Measurements from ENCODE around the gene IL12B.
A peak's percentile ranks its signal among the peaks of the same experiment; 100 is the strongest.
"Not testable (repeated sequence)": the region's sequence is repeated elsewhere in the genome, so short reads cannot be mapped to it uniquely, and the experiment has no call there.

Gene IL12B

GRCh38 chr5:159330131-159330800, at the start of gene IL12B:
IL12B (minus strand) TSS chr5:159330487; CDS start chr5:159326782, 3,705 bp downstream.
- no peak for DNase-seq (ENCODE audit: low read depth)

GRCh38 chr5:159377653-159378052, 47.4 kb upstream of the IL12B start:
- no peak for DNase-seq (ENCODE audit: low read depth)

DNA sequence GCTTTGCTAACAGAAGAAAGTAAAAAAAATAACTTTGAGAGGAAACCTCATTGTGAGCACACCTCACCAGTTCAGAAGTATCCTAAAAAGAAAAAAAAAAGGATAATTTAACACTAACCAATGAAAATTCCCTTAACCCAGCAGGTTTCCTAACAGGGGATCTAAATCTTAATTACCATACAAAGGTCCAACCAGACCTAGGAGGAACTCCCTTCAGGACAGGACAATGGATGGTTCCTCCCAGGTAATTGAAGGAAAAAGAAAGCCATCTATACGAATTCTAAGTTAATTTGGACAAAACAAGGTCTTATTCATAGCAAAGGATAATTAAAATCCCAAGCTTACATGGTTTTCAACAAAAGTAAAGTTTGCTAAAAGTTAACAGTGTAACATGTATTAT, 37.6 kb upstream of the IL12B start:
- not testable (repeated sequence) for DNase-seq (ENCODE audit: low read depth)

- DNase-seq (ENCODE audit: low read depth), result not testable (repeated sequence)
Measured at GRCh38 chr5:159366776-159367175, 36.5 kb upstream of the IL12B start.

DNA sequence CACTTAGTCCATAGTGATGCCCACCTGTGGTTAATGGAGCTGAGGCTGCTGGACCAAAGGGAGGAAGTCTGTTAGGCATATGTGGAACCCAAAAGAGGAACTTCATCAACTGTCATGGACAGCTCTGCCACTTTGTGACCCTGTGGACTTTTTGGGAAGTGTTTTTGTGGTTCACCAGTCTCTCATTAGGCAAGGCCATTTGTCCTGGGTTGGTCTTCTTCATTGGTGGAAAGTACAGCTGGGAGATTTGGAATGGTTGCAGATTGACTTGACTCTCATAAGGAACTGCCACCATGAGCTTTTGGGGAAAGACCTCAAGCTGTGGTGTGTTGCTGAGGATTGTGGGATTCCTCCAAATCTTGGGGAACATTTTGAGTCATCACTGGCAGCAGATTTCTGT, 31.9 kb upstream of the IL12B start:
- no peak for DNase-seq (ENCODE audit: low read depth)

GRCh38 chr5:159359871-159360270, 29.6 kb upstream of the IL12B start:
- DNase-seq (ENCODE audit: low read depth), result not testable (repeated sequence)

DNA sequence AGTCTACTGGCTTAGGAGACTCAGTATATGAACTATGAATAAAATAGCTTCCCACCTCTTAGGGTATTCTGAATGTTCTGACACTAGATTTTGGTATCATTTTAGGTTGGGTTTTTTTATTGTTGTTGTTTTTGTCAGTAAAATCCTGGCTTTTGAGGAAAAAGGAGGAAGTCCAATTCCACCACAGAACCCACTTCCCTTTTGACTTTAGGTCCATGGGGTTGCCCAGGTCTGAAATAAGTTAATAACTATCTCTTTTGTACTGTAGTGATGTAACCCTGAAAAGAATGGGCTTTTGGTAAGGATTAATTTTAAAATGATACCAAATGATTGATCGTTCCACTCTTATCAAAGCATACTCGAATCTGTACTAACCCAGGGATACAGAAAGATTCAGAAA, 29.1 kb upstream of the IL12B start:
- DNase-seq (ENCODE audit: low read depth), result no peak

- no peak for DNase-seq (ENCODE audit: low read depth)
Measured at GRCh38 chr5:159353661-159354252, 23.5 kb upstream of the IL12B start.

GRCh38 chr5:159350644-159351043, 20.4 kb upstream of the IL12B start:
- not testable (repeated sequence) for DNase-seq (ENCODE audit: low read depth)

- not testable (repeated sequence) for DNase-seq (ENCODE audit: low read depth)
Measured at GRCh38 chr5:159350216-159350615, 19.9 kb upstream of the IL12B start.

DNA sequence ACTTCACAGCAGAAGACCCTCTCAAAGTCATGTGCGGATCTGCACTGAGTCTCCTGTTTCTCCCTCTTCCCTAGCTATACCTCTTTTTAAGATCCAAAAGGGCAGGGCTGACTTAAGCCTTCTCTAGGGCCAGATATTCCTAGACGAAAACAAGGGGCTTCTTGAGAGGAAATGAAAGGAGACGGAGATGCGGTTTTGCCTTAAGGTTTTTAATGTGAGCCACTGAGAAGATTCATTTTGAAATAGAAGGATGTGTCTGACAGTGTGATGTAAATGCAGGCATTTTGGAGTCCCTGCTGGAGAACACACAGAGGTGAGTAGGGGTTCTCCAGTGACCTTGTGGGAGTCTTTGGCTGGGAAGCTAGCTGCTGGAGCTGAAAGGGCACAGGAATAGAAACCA, 15.6 kb upstream of the IL12B start:
- DNase-seq (ENCODE audit: low read depth), result no peak

GRCh38 chr5:159345336-159345735, 15.0 kb upstream of the IL12B start:
- no peak for DNase-seq (ENCODE audit: low read depth)

GRCh38 chr5:159343295-159344094, 13.2 kb upstream of the IL12B start:
- no peak for DNase-seq (ENCODE audit: low read depth)

GRCh38 chr5:159342840-159343239, 12.6 kb upstream of the IL12B start:
- DNase-seq (ENCODE audit: low read depth), result no peak

DNA sequence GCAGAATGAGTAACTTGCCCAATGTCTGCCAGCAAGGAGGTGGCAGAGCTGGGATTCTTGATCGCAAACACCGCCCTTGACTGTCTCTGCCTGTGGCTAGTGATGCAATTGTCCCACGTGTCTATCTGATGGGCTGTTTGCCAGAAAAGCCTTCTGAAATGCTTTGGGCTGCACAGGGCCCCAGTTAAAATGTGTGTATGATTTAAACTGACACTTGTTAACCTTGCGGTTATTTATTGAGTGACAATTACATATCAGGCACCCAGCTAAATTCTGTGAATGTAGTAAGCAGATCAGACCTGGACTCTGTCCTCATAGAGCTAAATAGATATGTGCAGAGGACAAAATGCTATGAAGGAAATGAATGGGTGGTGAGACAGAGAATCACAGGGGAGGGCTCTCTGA, 11.6 kb upstream of the IL12B start:
- DNase-seq (ENCODE audit: low read depth), result peak; percentile 49

DNA sequence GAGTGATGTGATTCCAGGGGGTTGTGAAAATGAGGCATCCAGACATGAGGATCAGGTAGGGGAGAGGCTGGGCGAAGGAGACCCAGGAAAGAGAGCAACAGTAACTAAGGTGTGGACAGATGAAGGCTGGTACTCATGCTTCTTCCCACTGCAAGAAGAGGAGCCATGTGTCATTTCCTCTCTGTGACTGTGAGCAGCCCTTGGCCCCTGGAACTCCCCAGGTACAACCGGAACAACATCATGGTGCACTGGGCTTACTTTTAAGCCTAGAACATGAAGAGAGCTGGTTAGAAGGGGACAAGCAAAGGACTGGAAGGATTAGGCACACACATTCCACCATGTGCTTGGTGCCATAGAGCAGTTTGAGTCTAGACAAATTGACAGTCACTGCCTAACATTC, 10.9 kb upstream of the IL12B start:
- DNase-seq (ENCODE audit: low read depth), result no peak

- no peak for DNase-seq (ENCODE audit: low read depth)
Measured at GRCh38 chr5:159340511-159340910, 10.2 kb upstream of the IL12B start.

GRCh38 chr5:159339460-159339859, 9.2 kb upstream of the IL12B start:
- DNase-seq (ENCODE audit: low read depth), result no peak

DNA sequence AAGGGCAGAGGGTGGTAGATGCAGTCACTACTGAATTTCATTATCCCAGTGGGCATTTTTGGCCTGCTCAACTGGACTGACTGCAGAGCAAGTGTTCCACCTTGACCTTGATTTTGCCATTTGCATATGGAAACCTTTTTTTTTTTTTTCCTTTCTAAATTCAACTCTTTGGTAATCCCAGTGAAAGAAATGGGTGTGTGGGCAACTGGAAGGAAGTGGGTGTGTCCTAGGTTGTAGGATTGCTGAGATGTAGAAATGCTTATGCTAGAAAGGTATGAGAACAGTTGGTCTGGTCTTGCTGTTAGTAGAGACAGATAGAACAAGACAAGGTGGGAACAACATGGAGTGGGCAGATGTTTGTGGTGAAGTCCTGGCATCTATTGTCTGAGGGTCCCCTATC, 7.8 kb upstream of the IL12B start:
- DNase-seq (ENCODE audit: low read depth), result no peak

GRCh38 chr5:159337016-159337955, 7.0 kb upstream of the IL12B start:
- no peak for DNase-seq (ENCODE audit: low read depth)

DNA sequence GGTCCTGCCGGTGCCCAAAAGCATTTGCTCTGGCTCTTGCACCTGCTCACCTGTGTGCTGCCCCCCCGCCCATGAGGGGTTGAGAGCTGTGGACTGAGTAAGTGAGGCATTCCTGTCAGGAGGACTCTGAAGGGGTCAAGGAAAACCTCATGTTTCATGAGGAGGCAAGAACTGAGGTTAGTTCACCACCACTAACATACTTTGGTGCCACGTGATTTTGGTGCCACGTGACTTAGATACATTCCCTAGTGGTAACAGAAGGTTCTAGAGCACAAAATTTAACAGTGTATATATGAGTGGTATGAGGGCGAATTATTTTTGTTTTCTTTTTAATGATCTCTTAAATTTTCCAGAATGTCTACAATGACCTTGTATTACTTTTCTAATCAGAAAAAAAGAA, 6.3 kb upstream of the IL12B start:
- no peak for DNase-seq (ENCODE audit: low read depth)

DNA sequence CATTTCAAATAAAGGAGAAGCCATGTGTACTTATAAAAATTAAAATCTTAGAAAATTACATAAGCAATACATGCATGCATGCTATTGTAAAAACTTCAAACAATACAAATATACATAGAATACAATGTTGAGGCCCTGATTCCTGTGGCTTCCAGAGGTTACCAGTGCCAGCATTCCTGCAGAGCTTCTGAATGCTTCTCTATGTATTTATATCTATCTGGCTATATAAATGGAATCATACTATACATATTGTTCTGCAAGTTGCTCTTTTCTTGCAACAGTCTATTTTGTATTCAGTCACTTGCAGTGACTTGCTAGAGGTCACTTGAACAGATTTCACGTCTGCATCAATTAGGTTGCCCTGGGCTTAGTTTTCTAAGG, 3.2 kb upstream of the IL12B start:
- DNase-seq (ENCODE audit: low read depth), result no peak

All from activated gamma-delta T cell treated with anti-CD3 and anti-CD28 coated beads, Interleukin-2, amount 50 U/mL, for 16 hours (primary cell).